HCT116 (cell line): ENCODE data around the gene RAB13.

Experiments
- CTCF ChIP-seq, 3 experiments: fragments of 200-600 bp in 1 of 3; sonication (generic) in 1 of 3; IDR thresholded peaks in 2 of 3; conservative IDR thresholded peaks in 1 of 3; 2 replicates each; pipeline ENCODE4 v1.5.1; 2012 to 2017; ENCODE audit warnings: low read depth in 2 of 3, low read length in 2 of 3, antibody characterized with exemption in 1 of 3, borderline replicate concordance in 1 of 3, control low read depth in 1 of 3, mild to moderate bottlenecking in 1 of 3, mixed read lengths in 1 of 3, mixed run types in 1 of 3, moderate library complexity in 1 of 3; ENCODE audit not compliant: insufficient read depth in 1 of 3
- JUND ChIP-seq: IDR thresholded peaks from 2 replicates; pipeline ENCODE4 v1.6.1; 2012
- POLR2A ChIP-seq: IDR thresholded peaks from 2 replicates; pipeline ENCODE4 v1.7.0; 2011; ENCODE audit warnings: borderline replicate concordance; ENCODE audit not compliant: insufficient read depth, insufficient read length; ENCODE audit errors: extremely low read depth
- SIN3A ChIP-seq: IDR thresholded peaks from 2 replicates; pipeline ENCODE4 v1.6.1; 2012; ENCODE audit warnings: low read depth
- SP1 ChIP-seq: IDR thresholded peaks from 2 replicates; pipeline ENCODE4 v1.6.1; 2012; ENCODE audit warnings: low read depth

GRCh38 chr1:153976819-153977249 is 9.3 kb downstream of the RAB13 start:
- TF ChIP-seq CTCF (IDR thresholded peaks at IDR 0.05 in 2 of 3, conservative IDR thresholded peaks at IDR 0.05 in 1 of 3; ENCODE audit: borderline replicate concordance in 1 of 3, insufficient read depth in 1 of 3, low read depth in 2 of 3, low read length in 2 of 3) (no peak), POLR2A (no peak), SIN3A (no peak), SP1 (no peak), JUND (no peak)
